Fibroblast of lung (primary cell): ENCODE data around the gene FCER2.

Experiments used
- EZH2 ChIP-seq: IDR thresholded peaks from 2 replicates; pipeline ENCODE4 v1.5.1; 2012; ENCODE audit warnings: low read length, control low read depth, mild to moderate bottlenecking; ENCODE audit errors: missing control alignments
- TF ChIP-seq, protein P1 (sequence below), 2 donors: IDR thresholded peaks in 1 of 2; conservative IDR thresholded peaks in 1 of 2; 1 replicate in 1 of 2; 2 replicates in 1 of 2; pipeline ENCODE4 v1.5.1; 2011 to 2012; ENCODE audit warnings: low read length in 2 of 2, control low read depth in 1 of 2, inconsistent platforms in 1 of 2, low read depth in 1 of 2, mild to moderate bottlenecking in 1 of 2

DNA sequence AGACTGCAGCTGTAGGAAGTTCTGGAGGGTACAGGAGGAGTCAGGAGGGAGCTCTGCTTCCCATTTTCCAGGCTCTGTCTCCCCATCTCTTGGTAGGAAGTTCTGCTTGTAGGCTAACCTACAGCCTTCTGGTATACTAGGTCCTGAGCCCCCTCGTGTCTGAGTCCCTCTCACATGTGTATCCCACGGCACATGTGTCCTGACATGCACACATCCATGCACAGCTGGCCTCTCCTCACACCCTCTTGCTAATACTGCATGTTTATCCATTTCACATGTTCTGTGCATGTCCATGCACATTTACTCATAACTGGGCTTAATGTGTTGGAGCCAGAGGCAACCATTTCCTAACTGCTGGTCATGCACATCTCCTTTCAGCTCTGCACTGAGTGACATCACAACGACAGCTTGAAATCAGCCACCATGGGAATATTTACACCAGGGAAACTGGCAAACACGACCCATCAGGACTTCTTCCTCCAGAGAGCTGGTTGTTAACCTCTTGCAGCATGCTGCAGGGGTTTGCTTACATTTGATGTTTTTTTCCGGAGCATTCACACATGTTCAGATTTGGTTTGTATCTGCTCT is 42.4 kb upstream of the FCER2 start:
- TF ChIP-seq, protein P1, sequence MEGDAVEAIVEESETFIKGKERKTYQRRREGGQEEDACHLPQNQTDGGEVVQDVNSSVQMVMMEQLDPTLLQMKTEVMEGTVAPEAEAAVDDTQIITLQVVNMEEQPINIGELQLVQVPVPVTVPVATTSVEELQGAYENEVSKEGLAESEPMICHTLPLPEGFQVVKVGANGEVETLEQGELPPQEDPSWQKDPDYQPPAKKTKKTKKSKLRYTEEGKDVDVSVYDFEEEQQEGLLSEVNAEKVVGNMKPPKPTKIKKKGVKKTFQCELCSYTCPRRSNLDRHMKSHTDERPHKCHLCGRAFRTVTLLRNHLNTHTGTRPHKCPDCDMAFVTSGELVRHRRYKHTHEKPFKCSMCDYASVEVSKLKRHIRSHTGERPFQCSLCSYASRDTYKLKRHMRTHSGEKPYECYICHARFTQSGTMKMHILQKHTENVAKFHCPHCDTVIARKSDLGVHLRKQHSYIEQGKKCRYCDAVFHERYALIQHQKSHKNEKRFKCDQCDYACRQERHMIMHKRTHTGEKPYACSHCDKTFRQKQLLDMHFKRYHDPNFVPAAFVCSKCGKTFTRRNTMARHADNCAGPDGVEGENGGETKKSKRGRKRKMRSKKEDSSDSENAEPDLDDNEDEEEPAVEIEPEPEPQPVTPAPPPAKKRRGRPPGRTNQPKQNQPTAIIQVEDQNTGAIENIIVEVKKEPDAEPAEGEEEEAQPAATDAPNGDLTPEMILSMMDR (conservative IDR thresholded peaks at IDR 0.05 in 1 of 2, IDR thresholded peaks at IDR 0.05 in 1 of 2; ENCODE audit: low read depth in 1 of 2, low read length in 2 of 2) = no peak
- TF ChIP-seq EZH2 = no peak
